IPS DF 19.7 (cell line): ENCODE data around the gene TERT.
"Not testable (repeated sequence)": the region's sequence is repeated elsewhere in the genome, so short reads cannot be mapped to it uniquely, and the experiment has no call there.

Experiments used
- DNase-seq: peaks from one replicate; pipeline ENCODE4 v3.0.0-alpha.2; 2013; ENCODE audit warnings: low read depth, low spot score

Gene TERT

GRCh38 chr5:1330847-1331831, 36.3 kb upstream of the TERT start:
- no peak for DNase-seq

DNA sequence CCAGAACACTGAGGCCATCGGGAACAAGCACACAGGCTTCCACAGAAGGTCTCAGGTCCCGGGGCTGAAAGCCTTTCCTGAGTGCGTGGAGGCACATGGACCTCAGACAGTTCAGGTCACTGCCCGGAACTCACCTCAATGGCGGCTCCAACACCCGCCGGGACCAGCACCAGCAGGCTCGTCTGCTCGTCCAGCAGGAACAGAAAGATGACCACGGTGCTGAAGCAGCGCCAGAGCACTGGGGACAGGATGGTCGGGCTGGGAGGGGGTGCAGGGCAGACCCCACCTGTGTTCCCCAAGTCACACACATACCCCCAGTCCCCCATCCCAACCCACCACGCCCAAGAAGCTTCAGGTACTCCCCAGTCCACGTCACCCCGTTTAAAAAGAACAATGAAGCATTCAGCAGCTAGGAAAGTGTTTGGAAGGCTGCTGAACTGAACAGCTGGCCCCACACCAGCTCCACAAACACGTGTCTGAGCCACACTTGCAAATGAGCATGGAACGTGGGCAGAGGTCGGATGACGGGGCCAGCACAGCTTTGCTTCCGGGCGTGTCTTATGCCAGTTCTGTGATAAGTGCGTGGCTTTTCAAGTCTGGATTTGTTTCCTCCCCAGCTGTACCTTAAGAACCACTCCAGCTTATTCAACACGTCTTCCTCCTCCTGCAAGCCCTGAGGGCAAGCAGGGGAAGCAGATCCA, 35.4 kb upstream of the TERT start:
- DNase-seq: no peak

DNA sequence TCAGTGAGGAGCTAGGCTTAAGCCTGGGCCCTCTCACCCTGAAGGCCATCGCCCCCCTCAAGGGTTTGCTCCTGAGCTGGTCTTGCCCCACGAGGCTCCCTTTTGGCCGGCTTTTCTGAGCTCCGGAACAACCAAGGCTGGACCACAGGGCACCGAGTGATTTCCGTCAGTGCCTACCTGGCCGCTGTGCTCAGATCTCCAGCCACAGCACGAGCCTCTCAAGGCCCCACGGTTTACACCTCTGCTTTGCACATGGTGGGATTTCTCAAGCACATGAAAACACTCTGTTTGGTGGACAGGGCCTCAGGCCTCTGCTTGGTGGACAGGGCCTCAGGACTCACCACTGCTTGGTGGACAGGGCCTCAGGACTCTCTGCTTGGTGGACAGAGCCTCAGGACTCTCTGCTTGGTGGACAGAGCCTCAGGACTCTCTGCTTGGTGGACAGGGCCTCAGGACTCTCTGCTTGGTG, 34.3 kb upstream of the TERT start:
- DNase-seq: no peak

GRCh38 chr5:1328237-1329110, 33.6 kb upstream of the TERT start:
- DNase-seq: not testable (repeated sequence)

- DNase-seq: not testable (repeated sequence)
Measured at GRCh38 chr5:1326901-1327756, 32.3 kb upstream of the TERT start.

- not testable (repeated sequence) for DNase-seq
Measured at GRCh38 chr5:1326532-1326875, 31.6 kb upstream of the TERT start.

GRCh38 chr5:1325870-1326531, 31.1 kb upstream of the TERT start:
- DNase-seq: no peak

GRCh38 chr5:1325191-1325741, 30.4 kb upstream of the TERT start:
- DNase-seq: no peak

- no peak for DNase-seq
Measured at GRCh38 chr5:1324719-1325190, 29.9 kb upstream of the TERT start.

DNA sequence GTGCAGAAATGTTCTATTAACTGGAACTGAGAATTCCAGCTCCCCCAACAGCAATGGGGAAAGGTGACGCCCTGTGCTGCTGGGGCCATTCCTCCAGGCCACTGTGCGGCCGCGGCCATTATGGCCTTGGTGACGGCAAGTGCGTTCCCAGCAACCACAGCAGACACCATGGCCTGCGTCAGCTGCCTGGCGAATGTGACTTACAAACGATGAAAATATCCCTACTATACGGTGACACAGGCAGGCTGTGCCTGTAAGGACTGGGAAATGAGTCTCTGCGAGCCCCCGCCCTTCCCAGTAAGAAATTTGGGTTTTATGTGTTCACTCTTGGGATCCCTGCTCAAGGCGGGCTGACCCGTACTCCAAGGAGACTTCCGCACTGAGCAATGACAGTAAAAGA, 29.4 kb upstream of the TERT start:
- DNase-seq: no peak

- DNase-seq: no peak
Measured at GRCh38 chr5:1323803-1324173, 28.9 kb upstream of the TERT start.

- DNase-seq: no peak
Measured at GRCh38 chr5:1322955-1323802, 28.3 kb upstream of the TERT start.

- DNase-seq: no peak
Measured at GRCh38 chr5:1322036-1322900, 27.4 kb upstream of the TERT start.

DNA sequence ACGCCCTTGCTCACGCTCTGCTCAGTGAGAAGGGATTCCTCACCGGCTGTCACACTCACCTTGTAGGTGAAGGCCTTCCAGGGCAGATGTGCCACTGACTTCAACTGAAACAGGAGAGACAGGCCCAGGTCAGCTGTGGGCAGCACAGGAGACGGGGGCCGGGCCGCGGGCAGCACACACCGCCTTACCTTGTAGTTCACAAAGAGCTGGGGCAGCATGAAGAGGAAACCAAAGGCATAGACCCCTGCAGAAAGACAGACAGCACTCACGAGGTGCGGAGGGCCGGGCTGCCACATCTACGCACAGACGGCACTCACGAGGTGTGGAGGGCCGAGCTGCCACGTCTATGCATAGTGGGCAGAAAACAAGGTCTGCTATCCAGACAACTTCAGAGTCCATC, 26.7 kb upstream of the TERT start:
- no peak for DNase-seq

- no peak for DNase-seq
Measured at GRCh38 chr5:1320436-1321344, 25.8 kb upstream of the TERT start.

- no peak for DNase-seq
Measured at GRCh38 chr5:1319436-1320256, 24.8 kb upstream of the TERT start.
